ENCODE measurements around the gene KSR1. TPM values are rescaled to one million over a fixed set of nuclear protein-coding genes. Genes with fewer than 3 reads are reported as not detected.
"Not testable (repeated sequence)": the region's sequence is repeated elsewhere in the genome, so short reads cannot be mapped to it uniquely, and the experiment has no call there.

KSR1 gene
- total RNA-seq, 2 donors from 2014 or later = 36.7 to 46.7 TPM

- Mint-ChIP-seq H3K4me1 (peaks cover 8% of the 10 kb centered on the region), H3K27ac (no peak overlapping the region), H3K4me3 (no peak overlapping the region), H3K27me3 (no peaks in the 10 kb centered on the region), H3K36me3 (ENCODE audit: low read depth) (no peaks in the 10 kb centered on the region)
- ATAC-seq (no peak), DNase-seq (no peak)
- H3K9me3 ChIP-seq (ENCODE audit: control insufficient read depth, low read length, poor library complexity, severe bottlenecking) = no peaks in the 10 kb centered on the region
Measured at GRCh38 chr17:27499451-27500265, 43.4 kb downstream of the KSR1 start.

- not testable (repeated sequence) for H3K9me3 ChIP-seq (ENCODE audit: control insufficient read depth, low read length, poor library complexity, severe bottlenecking); H3K36me3 Mint-ChIP-seq (ENCODE audit: low read depth); H3K27ac Mint-ChIP-seq; DNase-seq; ATAC-seq; H3K27me3 Mint-ChIP-seq; H3K4me3 Mint-ChIP-seq
- H3K4me1 Mint-ChIP-seq = peaks cover 13% of the 10 kb centered on the region
Measured at GRCh38 chr17:27501338-27501737, 45.1 kb downstream of the KSR1 start.

- H3K9me3 ChIP-seq (ENCODE audit: control insufficient read depth, low read length, poor library complexity, severe bottlenecking) = no peaks in the 10 kb centered on the region
- DNase-seq = no peak
- peaks cover 11% of the 10 kb centered on the region for H3K4me1 Mint-ChIP-seq
- no peak overlapping the region for H3K4me3 Mint-ChIP-seq
- no peaks in the 10 kb centered on the region for H3K27me3 Mint-ChIP-seq
- ATAC-seq = no peak
- H3K36me3 Mint-ChIP-seq (ENCODE audit: low read depth) = no peaks in the 10 kb centered on the region
- no peak overlapping the region for H3K27ac Mint-ChIP-seq
Measured at GRCh38 chr17:27502526-27503324, 46.5 kb downstream of the KSR1 start.

- ATAC-seq = no peak
- peaks cover 11% of the 10 kb centered on the region for H3K4me1 Mint-ChIP-seq
- DNase-seq = no peak
Measured at GRCh38 chr17:27503611-27504010, 47.4 kb downstream of the KSR1 start.

GRCh38 chr17:27504188-27504995 lies 48.1 kb downstream of the KSR1 start:
- Mint-ChIP-seq H3K4me1 (peaks cover 11% of the 10 kb centered on the region), H3K4me3 (no peak overlapping the region), H3K27ac (no peak overlapping the region), H3K36me3 (ENCODE audit: low read depth) (no peaks in the 10 kb centered on the region), H3K27me3 (no peaks in the 10 kb centered on the region)
- no peaks in the 10 kb centered on the region for H3K9me3 ChIP-seq (ENCODE audit: control insufficient read depth, low read length, poor library complexity, severe bottlenecking)
- DNase-seq (no peak), ATAC-seq (no peak)

More at GRCh38 chr17:27503611-27504010, 47.4 kb downstream of the KSR1 start:
- Mint-ChIP-seq H3K27me3 (no peaks in the 10 kb centered on the region), H3K36me3 (ENCODE audit: low read depth) (no peaks in the 10 kb centered on the region), H3K27ac (no peak overlapping the region), H3K4me3 (no peak overlapping the region)
- H3K9me3 ChIP-seq (ENCODE audit: control insufficient read depth, low read length, poor library complexity, severe bottlenecking) = no peaks in the 10 kb centered on the region

- Mint-ChIP-seq H3K27me3 (no peaks in the 10 kb centered on the region), H3K36me3 (ENCODE audit: low read depth) (no peaks in the 10 kb centered on the region), H3K4me3 (no peak overlapping the region), H3K27ac (no peak overlapping the region), H3K4me1 (peaks cover 17% of the 10 kb centered on the region)
- DNase-seq (no peak), ATAC-seq (peak; percentile 41)
- H3K9me3 ChIP-seq (ENCODE audit: control insufficient read depth, low read length, poor library complexity, severe bottlenecking) = no peaks in the 10 kb centered on the region
Measured at GRCh38 chr17:27506348-27507218, 50.3 kb downstream of the KSR1 start.

- Mint-ChIP-seq H3K27ac (no peak overlapping the region), H3K4me1 (peaks cover 15% of the 10 kb centered on the region), H3K36me3 (ENCODE audit: low read depth) (no peaks in the 10 kb centered on the region)
Measured at GRCh38 chr17:27511168-27511883, 55.1 kb downstream of the KSR1 start.

GRCh38 chr17:27512031-27512430 lies 55.8 kb downstream of the KSR1 start:
- Mint-ChIP-seq H3K36me3 (ENCODE audit: low read depth) (no peaks in the 10 kb centered on the region), H3K4me1 (peaks cover 15% of the 10 kb centered on the region), H3K4me3 (no peak overlapping the region), H3K27ac (no peak overlapping the region), H3K27me3 (no peaks in the 10 kb centered on the region)
- no peak for DNase-seq
- ATAC-seq = no peak
- H3K9me3 ChIP-seq (ENCODE audit: control insufficient read depth, low read length, poor library complexity, severe bottlenecking) = no peaks in the 10 kb centered on the region

More at GRCh38 chr17:27511168-27511883, 55.1 kb downstream of the KSR1 start:
- H3K9me3 ChIP-seq (ENCODE audit: control insufficient read depth, low read length, poor library complexity, severe bottlenecking) = no peaks in the 10 kb centered on the region
- DNase-seq (no peak), ATAC-seq (no peak)
- Mint-ChIP-seq H3K4me3 (no peak overlapping the region), H3K27me3 (no peaks in the 10 kb centered on the region)

- Mint-ChIP-seq H3K4me3 (no peak overlapping the region), H3K36me3 (ENCODE audit: low read depth) (no peaks in the 10 kb centered on the region)
- no peak for ATAC-seq
Measured at GRCh38 chr17:27512511-27513346, 56.5 kb downstream of the KSR1 start.

GRCh38 chr17:27513849-27514248 lies 57.6 kb downstream of the KSR1 start:
- Mint-ChIP-seq H3K27ac (no peak overlapping the region), H3K36me3 (ENCODE audit: low read depth) (no peaks in the 10 kb centered on the region), H3K4me1 (peaks cover 27% of the 10 kb centered on the region), H3K4me3 (no peak overlapping the region), H3K27me3 (no peaks in the 10 kb centered on the region)
- ATAC-seq (no peak), DNase-seq (no peak)
- no peaks in the 10 kb centered on the region for H3K9me3 ChIP-seq (ENCODE audit: control insufficient read depth, low read length, poor library complexity, severe bottlenecking)

More at GRCh38 chr17:27512511-27513346, 56.5 kb downstream of the KSR1 start:
- no peaks in the 10 kb centered on the region for H3K27me3 Mint-ChIP-seq
- peaks cover 19% of the 10 kb centered on the region for H3K4me1 Mint-ChIP-seq
- H3K27ac Mint-ChIP-seq = no peak overlapping the region
- H3K9me3 ChIP-seq (ENCODE audit: control insufficient read depth, low read length, poor library complexity, severe bottlenecking) = no peaks in the 10 kb centered on the region
- DNase-seq = no peak
